CD4-positive, alpha-beta T cell (primary cell): ENCODE results near the gene NRF1. TPM values are rescaled to one million over a fixed set of nuclear protein-coding genes. Genes with fewer than 3 reads are reported as not detected.

Experiments used
- ATAC-seq: fragments of 200-7000 bp; cut with Tn5 transposase; one replicate; pipeline ENCODE4 v1.10.0; 2022; ENCODE audit warnings: mild to moderate bottlenecking; ENCODE audit not compliant: poor library complexity
- CTCF ChIA-PET: fragments of 350-600 bp; sonication (Branson Sonifier 250); formaldehyde crosslinking; loops from one replicate; lab custom pipeline; 2021; ENCODE audit warnings: antibody characterized with exemption, inconsistent platforms; lab: Charles Lee
- POLR2A ChIA-PET: fragments of 350-600 bp; sonication (Branson Sonifier 250); formaldehyde crosslinking; loops from one replicate; lab custom pipeline; 2021; ENCODE audit warnings: antibody characterized with exemption, inconsistent platforms; lab: Charles Lee
- DNase-seq, 14 experiments: peaks; one replicate each; pipeline ENCODE4 v3.0.0-alpha.2; 2013 to 2020; ENCODE audit warnings: mixed read lengths in 2 of 14
- H3K27ac ChIP-seq, 2 donors: one replicate each; pipeline versions ENCODE4 v1.5.1 to v1.7.0; 2013; ENCODE audit warnings: low read length in 2 of 2, low read depth in 1 of 2, mild to moderate bottlenecking in 1 of 2
- H3K27me3 ChIP-seq, 2 experiments: 1 replicate in 1 of 2; 2 replicates in 1 of 2; pipeline versions ENCODE4 v1.6.1 to v1.7.0; 2013; ENCODE audit warnings: low read length in 2 of 2, control low read depth in 1 of 2, mild to moderate bottlenecking in 1 of 2, moderate library complexity in 1 of 2; ENCODE audit not compliant: insufficient read depth in 2 of 2, control insufficient read depth in 1 of 2
- H3K36me3 ChIP-seq: one replicate; pipeline ENCODE4 v1.6.1; 2013; ENCODE audit warnings: low read length, control low read depth; ENCODE audit not compliant: insufficient read depth
- H3K4me1 ChIP-seq: one replicate; pipeline ENCODE4 v1.6.1; 2013; ENCODE audit warnings: low read length, control low read depth; ENCODE audit not compliant: insufficient read depth
- H3K4me3 ChIP-seq: one replicate; pipeline ENCODE4 v1.5.1; 2013; ENCODE audit warnings: mild to moderate bottlenecking, low read length, moderate library complexity
- H3K9me3 ChIP-seq, 2 experiments: 1 replicate in 1 of 2; 2 replicates in 1 of 2; pipeline versions ENCODE4 v1.6.1 to v1.7.0; 2013; ENCODE audit warnings: low read length in 2 of 2, mild to moderate bottlenecking in 2 of 2, control low read depth in 1 of 2, moderate library complexity in 1 of 2; ENCODE audit not compliant: control insufficient read depth in 1 of 2, insufficient read depth in 1 of 2
- H3K27ac Mint-ChIP-seq: one replicate; pipeline ENCODE4 v1.8.0; 2020; ENCODE audit warnings: mixed read lengths
- H3K27me3 Mint-ChIP-seq: one replicate; pipeline ENCODE4 v1.8.0; 2021; ENCODE audit warnings: mixed read lengths
- H3K36me3 Mint-ChIP-seq: one replicate; pipeline ENCODE4 v1.8.0; 2021; ENCODE audit warnings: low read depth, mixed read lengths
- H3K4me1 Mint-ChIP-seq: one replicate; pipeline ENCODE4 v1.8.0; 2021; ENCODE audit warnings: low read depth, mixed read lengths
- H3K4me3 Mint-ChIP-seq: one replicate; pipeline ENCODE4 v1.8.0; 2020; ENCODE audit warnings: mild to moderate bottlenecking, mixed read lengths
- H3K9me3 Mint-ChIP-seq: one replicate; pipeline ENCODE4 v1.8.0; 2020; ENCODE audit warnings: mixed read lengths
- CTCF ChIP-seq: fragments of 200-600 bp; IDR thresholded peaks from one replicate; pipeline ENCODE4 v1.8.0; 2022; ENCODE audit warnings: antibody characterized with exemption, mild to moderate bottlenecking
- intact Hi-C, 2 experiments: fragments of 100-400 bp; cut with DNase I in 1 of 2; cut with micrococcal nuclease in 1 of 2; formaldehyde crosslinking; loops; one replicate each; pipeline versions ENCODE4 v1.15.1 to v1.9.0; 2023 to 2025; cut with DNase I, micrococcal nuclease
- total RNA-seq, 174 experiments: library from RNA in 2 of 174; stranded (reverse) in 2 of 174; gene quantifications; one replicate each; pipeline ENCODE4 v1.2.3 and lab custom pipeline; 2021 to 2026

NRF1 gene
- total RNA-seq, 2 experiments from 2014 or later: 35.4 to 36.1 TPM

GRCh38 chr7:129667551-129667950, 56.0 kb downstream of the NRF1 start:
- ATAC-seq: no peak

DNA sequence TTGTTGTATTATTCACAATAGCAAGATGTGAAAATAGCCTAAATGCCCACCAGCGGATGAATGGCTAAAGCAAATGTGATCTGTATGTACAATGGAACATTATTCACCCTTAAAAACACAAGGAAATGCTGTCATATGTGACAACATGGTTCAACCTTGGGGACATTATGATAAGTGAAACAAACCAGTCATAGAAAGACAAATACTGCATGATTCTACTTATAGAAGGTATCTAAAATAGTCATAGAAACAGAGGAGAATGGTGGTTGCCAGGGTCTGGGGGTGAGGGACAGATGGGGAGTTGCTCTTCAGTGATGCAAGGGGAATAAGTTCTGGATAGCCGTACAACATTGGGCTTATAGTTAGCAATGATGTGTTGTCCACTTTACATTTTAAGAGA, 58.4 kb downstream of the NRF1 start:
- intact Hi-C loops: loop anchor here in 1 of 2 experiments (10.0 kb wide), 1 partner anchor 155 kb away; no protein-coding TSS in a partner anchor
- CTCF ChIA-PET: no interaction called here
- no peaks in the 10 kb centered on the region for H3K27me3 ChIP-seq

More at GRCh38 chr7:129667551-129667950, 56.0 kb downstream of the NRF1 start:
- Histone ChIP-seq H3K27ac (no peak overlapping the region), H3K4me3 (no peak overlapping the region), H3K9me3 (no peaks in the 10 kb centered on the region), H3K4me1 (no peaks in the 10 kb centered on the region), H3K36me3 (peaks cover 19% of the 10 kb centered on the region), H3K27me3 (no peaks in the 10 kb centered on the region)
- TF ChIP-seq CTCF: no peak
- CTCF ChIA-PET: no interaction called here
- no peaks in the 10 kb centered on the region for H3K27me3 Mint-ChIP-seq
- peaks cover 40% of the 10 kb centered on the region for H3K36me3 Mint-ChIP-seq
- H3K4me3 Mint-ChIP-seq: no peak overlapping the region
- H3K27ac Mint-ChIP-seq: no peak overlapping the region
- intact Hi-C loops: loop anchor here in 1 of 2 experiments (10.0 kb wide), 1 partner anchor 157 kb away; no protein-coding TSS in a partner anchor
- POLR2A ChIA-PET: no interaction called here
- H3K9me3 Mint-ChIP-seq: no peaks in the 10 kb centered on the region
- peaks cover 10% of the 10 kb centered on the region for H3K4me1 Mint-ChIP-seq
- no peak for DNase-seq

DNA sequence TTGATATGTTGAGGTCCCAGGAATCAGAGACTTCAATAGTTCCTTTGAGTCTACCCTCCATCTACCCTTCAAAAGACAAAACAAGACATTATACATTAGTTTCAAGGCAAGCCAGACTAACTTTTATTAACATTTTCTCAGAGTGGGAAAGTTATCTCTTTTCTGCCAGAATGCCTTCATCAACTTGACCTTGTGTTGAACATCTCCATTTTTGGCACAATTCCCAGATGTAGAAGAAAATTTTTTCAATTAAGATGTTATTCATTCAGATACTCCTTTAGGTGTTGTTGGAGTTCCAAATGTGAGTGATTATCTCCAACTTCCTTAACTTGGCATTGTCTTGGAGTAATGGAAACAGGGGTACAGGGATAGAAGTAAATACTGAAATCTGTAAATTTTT, 59.1 kb downstream of the NRF1 start:
- peaks cover 35% of the 10 kb centered on the region for H3K36me3 Mint-ChIP-seq
- no peaks in the 10 kb centered on the region for H3K27me3 Mint-ChIP-seq
- H3K27ac ChIP-seq: no peak overlapping the region
- no peaks in the 10 kb centered on the region for H3K9me3 Mint-ChIP-seq
- DNase-seq: no peak
- H3K4me3 ChIP-seq: no peak overlapping the region
- intact Hi-C loops: no loop called here
- peaks cover 38% of the 10 kb centered on the region for H3K36me3 ChIP-seq
- ChIA-PET POLR2A (no interaction called here), CTCF (no interaction called here)
- no peaks in the 10 kb centered on the region for H3K4me1 Mint-ChIP-seq
- no peak for TF ChIP-seq CTCF
- H3K9me3 ChIP-seq: no peaks in the 10 kb centered on the region
- no peaks in the 10 kb centered on the region for H3K4me1 ChIP-seq
- no peak overlapping the region for H3K27ac Mint-ChIP-seq
- no peak for ATAC-seq
- no peaks in the 10 kb centered on the region for H3K27me3 ChIP-seq
- H3K4me3 Mint-ChIP-seq: no peak overlapping the region

More for the DNA sequence above, 58.4 kb downstream of the NRF1 start:
- no peaks in the 10 kb centered on the region for H3K9me3 ChIP-seq
- Mint-ChIP-seq H3K36me3 (peaks cover 34% of the 10 kb centered on the region), H3K4me1 (peaks cover under 1% of the 10 kb centered on the region), H3K9me3 (no peaks in the 10 kb centered on the region), H3K4me3 (no peak overlapping the region), H3K27ac (no peak overlapping the region), H3K27me3 (no peaks in the 10 kb centered on the region)
- no peak overlapping the region for H3K4me3 ChIP-seq
- TF ChIP-seq CTCF: no peak
- H3K36me3 ChIP-seq: peaks cover 35% of the 10 kb centered on the region
- no peaks in the 10 kb centered on the region for H3K4me1 ChIP-seq
- ATAC-seq: no peak
- POLR2A ChIA-PET: no interaction called here
- no peak for DNase-seq
- H3K27ac ChIP-seq: no peak overlapping the region
